NCI-H128 (cell line): ENCODE results near the gene CELF2.

Experiments
- DNase-seq: peaks from one replicate; lab custom pipeline; 2025; ENCODE audit not compliant: unreplicated experiment; lab: John Stamatoyannopoulos, UW

Gene CELF2

DNA sequence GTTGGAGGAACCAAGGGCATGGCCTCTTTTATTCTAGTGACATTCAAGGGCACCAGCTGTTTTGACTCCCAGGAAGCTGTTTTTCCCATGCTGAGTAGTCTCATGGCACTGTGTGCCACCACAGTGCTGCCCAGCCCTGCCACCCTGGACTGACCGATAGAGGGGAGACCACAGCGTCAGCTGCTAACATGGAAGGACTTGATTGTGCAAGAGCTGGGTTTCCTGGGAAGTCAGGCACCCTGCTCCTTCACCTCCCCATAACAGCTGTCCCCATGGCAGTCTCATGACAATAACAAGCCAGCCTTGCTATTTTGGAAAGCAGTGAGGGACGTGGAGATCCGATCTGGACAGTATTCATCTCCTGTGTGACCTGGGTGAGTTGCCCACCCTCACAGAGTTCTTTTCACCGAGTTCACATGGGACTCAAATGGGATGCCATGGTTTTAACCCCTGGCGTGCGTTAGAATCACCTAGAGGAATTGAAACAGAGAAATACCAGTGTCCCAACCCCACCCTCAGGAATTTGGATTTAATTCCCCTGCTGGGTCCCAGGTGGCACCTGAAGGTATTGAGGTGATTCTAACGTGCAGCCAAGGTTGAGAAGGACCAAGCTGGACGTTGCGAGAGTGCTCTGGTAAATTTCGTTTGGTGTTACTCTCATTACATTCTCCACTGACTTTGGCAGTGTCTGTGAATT lies 174.8 kb downstream of the CELF2 start:
- DNase-seq: no peak

- DNase-seq: no peak
Measured at GRCh38 chr10:11193001-11193551, 175.4 kb downstream of the CELF2 start.

- DNase-seq: no peak
Measured at GRCh38 chr10:11194859-11195586, 177.4 kb downstream of the CELF2 start.

GRCh38 chr10:11195623-11196022 lies 178.0 kb downstream of the CELF2 start:
- no peak for DNase-seq

GRCh38 chr10:11197266-11197712 lies 179.6 kb downstream of the CELF2 start:
- no peak for DNase-seq

GRCh38 chr10:11197878-11198277 lies 180.2 kb downstream of the CELF2 start:
- DNase-seq: no peak

- DNase-seq: no peak
Measured at GRCh38 chr10:11201911-11202310, 184.2 kb downstream of the CELF2 start.

- no peak for DNase-seq
Measured at GRCh38 chr10:11204351-11204942, 186.8 kb downstream of the CELF2 start.

- no peak for DNase-seq
Measured at GRCh38 chr10:11205030-11205772, 187.5 kb downstream of the CELF2 start.

DNA sequence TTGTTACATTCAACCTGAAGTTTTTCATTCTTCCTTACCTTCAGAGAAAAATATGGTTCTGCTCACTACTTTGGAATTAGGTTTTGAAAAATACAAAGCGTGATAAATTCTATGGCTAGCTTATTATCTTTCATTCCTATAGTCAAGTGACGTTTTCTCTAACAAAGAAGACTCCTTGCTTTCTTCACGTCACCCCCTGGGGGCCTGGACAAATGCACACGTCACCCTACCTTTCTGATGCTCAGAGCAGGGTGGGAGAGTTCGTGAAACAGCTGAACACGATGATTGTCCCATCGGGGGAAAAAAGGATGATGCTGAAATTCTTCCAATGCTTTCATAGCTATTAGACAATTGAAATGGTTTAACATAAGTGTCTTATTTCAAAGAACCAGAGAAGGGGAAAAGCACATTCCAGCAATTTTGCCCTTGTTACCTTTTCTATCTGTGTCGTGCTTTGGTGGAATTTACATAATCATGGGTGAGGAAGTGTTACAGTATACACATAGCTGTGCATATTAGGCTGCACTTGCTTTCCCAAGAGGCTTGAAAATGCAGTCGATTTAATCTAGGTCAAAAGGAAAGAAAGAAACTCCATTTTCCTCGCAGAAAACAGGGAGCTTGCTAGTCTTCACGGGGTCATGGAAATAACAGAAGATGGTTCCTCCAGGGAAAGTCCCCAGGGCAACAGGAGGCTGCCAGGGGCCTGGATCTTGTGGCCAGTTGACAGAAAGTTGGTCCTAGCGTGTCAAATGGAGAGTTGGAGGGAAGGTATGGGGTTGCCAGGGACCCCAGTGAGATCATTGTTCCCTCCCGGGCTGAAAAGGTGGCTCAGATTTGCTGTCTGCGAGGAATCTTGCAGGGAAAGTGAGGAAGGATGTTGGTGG lies 189.2 kb downstream of the CELF2 start:
- no peak for DNase-seq

DNA sequence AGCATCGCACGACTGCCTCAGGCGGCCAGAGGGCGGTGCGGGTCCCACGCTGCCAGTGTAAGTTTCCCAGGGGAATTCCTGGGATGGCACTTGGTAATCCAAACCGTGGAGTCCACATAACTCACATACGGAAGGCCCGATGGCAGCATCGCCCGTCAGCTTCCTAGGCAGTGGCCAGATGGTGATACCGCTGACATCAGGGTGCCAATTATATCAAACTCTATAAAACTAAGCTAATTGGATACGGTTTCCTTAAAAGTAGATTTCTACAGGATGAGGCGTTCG lies 189.8 kb downstream of the CELF2 start:
- no peak for DNase-seq

DNA sequence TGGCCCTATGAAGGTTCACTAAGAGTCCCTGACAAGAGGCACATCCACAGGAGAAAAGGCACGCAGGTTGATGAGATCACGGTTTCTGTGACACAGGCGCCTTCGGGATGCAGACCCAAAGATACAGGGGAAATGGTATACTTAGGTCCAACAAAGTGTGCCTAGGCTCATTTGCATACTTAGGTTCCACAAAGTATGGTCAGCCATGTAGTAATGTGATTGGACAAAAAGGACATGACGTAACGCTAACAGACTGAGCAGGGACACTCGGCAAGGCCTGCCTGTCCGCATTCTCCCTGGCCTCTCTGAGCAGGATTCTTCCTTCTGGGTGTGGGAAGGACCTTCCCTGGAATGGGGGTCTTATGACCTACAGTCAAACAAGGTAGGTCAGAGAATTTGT lies 190.6 kb downstream of the CELF2 start:
- DNase-seq: no peak

DNA sequence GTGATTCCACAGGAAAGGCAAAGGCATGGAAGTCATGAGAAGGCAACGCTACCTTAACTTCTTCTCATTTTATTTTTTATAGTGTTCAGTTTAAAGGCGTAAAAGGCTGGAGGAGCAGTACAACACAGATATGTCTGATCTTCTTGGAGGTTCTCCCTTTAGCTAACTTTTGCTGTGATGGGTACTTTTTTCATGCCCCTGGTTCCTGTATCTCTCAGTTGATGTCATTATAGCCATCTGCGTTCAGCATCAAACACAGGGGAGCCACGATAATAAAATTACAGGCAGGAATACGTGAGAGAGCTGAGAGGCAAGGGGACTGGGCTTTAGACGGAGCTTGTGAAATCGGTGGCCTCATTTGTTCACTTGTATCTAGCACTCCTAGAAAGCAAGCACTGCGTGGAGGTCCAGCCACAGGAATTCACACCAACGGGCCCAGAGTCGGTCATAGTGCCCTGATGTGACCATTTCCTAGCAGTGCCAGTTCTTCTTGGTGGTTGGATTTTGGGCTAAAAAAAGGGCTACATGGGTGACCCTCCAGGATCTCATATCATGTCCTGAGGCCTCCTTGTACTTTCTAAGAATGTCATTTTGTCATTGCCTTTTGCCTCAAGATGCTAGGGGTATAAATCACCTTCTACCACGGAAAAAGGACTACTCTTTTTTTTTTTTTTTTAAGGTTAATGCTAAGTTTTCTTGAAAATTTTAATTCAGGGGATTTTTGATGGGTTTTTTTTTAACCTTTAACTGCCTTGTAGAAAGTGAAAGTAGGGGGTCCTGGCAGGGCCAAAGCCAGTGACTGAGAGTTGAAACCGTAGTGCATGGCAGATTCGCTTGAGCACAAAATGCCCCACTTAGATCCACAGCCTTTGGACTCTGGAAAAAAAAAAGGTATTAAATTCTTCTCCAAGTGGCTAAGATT lies 191.5 kb downstream of the CELF2 start:
- no peak for DNase-seq

DNA sequence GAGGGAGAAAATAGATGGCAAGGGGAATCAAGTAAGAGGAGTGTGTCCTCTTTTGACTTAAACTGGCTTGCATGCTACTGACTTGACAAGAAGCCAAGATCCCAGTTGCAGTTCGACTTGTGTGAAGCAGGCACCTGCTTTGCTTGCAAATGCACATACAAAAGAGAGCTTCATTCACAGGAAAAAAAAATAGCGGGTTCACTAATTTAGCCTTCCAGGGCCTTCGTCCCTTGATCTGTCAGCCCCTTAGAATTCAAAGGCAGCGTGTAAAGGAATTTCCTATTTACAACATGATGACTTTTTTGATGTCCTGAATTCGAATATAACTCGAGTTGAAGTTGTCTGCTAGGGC lies 192.1 kb downstream of the CELF2 start:
- DNase-seq: no peak

DNA sequence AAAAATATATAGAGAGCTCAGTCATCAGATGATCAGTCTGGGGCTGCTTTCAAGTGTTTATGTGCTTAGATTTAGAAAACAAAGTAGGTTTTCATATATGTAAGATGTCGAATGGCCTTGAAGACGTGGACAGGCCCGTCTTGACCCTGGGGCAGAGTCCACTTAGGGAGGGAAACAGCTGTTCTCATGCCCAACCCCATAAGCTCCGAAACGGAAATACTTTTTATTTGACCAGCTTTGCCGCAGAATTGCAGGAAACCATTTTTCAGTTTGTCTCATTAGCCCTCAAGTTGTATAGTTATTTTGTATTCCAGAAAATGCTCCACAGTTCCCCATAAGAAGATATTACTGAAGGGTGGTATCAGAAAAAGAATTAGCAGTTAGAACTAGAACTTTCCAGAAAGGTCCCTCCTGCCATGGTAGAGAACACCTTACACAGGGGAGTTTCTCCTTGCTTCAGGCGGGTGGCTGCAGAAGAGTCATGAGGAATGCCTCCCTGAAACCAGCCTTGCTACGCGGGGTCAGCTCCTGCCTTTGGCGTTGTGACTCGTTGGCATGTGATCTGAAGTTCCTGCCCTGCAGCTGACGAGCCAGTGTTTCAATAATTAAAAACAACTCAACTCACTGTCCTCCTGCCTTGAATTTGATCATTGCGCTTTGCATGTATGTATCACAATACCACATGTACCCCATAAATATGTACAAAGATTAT lies 192.7 kb downstream of the CELF2 start:
- DNase-seq: no peak

- DNase-seq: no peak
Measured at GRCh38 chr10:11212288-11213085, 194.8 kb downstream of the CELF2 start.

GRCh38 chr10:11213137-11213536 lies 195.5 kb downstream of the CELF2 start:
- DNase-seq: no peak

DNA sequence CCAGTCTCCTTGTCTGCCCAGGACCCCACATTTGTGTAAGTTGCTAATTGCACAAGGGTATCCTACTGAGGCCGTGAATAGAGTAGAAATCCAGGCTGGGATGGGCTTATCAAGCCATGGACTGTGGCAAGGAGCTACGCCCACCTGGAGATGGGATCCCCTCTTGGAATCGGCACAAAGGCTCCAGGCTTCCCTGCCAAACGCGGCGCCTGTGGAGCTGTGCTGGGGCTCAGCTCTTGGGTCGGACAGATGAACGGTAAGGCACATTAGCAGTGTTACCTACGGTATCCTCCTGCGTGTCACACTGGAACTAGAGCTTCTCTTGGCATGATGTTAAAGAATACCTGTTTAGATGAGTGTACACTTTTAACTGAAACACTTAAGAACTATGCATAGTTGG lies 196.7 kb downstream of the CELF2 start:
- DNase-seq: no peak
